GM12891 (cell line): Measurements from ENCODE around the gene SLC2A13.

Source experiments
- PAX5 ChIP-seq: IDR thresholded peaks from 2 replicates; pipeline ENCODE4 v1.6.1; 2011; ENCODE audit warnings: low read length, moderate library complexity, mild to moderate bottlenecking; ENCODE audit not compliant: insufficient read depth, severe bottlenecking
- POLR2A ChIP-seq: IDR thresholded peaks from 2 replicates; pipeline ENCODE4 v1.6.1; 2011; ENCODE audit warnings: low read depth, low read length, control low read depth
- POLR2AphosphoS5 ChIP-seq: IDR thresholded peaks from 2 replicates; pipeline ENCODE4 v1.6.1; 2011; ENCODE audit warnings: low read depth, low read length, control low read depth
- POU2F2 ChIP-seq: IDR thresholded peaks from 2 replicates; pipeline ENCODE4 v1.6.1; 2011; ENCODE audit warnings: low read depth, mild to moderate bottlenecking, control low read depth, low read length, moderate library complexity
- SPI1 ChIP-seq: IDR thresholded peaks from 2 replicates; pipeline ENCODE4 v1.6.1; 2011; ENCODE audit warnings: low read depth, low read length, control low read depth
- TAF1 ChIP-seq: IDR thresholded peaks from 2 replicates; pipeline ENCODE4 v1.6.1; 2011; ENCODE audit warnings: low read depth, low read length, control low read depth

DNA sequence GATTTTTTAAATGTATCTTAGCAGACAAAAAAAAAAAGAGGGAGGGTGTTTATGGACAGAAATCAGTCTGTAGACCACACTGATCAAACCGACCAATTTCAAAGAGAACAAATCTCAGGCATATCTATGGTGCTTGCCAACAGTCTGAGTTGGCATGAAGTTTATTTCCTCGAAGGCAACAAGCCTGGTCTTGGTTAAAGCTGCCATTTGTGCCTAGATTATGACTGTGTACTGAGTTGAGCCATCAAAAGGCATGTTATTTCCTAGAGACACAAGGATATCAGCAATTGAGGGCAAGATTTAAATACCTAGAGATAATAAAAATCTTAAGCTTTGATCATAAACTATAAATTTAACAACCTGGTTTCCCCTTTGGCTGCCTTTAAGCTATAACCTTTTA lies 119.2 kb downstream of the SLC2A13 start:
- TF ChIP-seq POLR2A (no peak), TAF1 (no peak), POLR2AphosphoS5 (no peak), SPI1 (no peak), POU2F2 (no peak), PAX5 (no peak)
